RWPE2 (cell line): ENCODE results near the gene FANK1.
"Not testable (repeated sequence)": the region's sequence is repeated elsewhere in the genome, so short reads cannot be mapped to it uniquely, and the experiment has no call there.

Source experiments
- ATAC-seq: fragments of 200-7000 bp; cut with Tn5 transposase; 3 replicates; pipeline ENCODE4 v1.9.1; 2021; ENCODE audit warnings: low read depth
- DNase-seq: peaks from one replicate; pipeline ENCODE4 v3.0.0-alpha.2; 2020; ENCODE audit warnings: low spot score
- H3K27ac ChIP-seq: fragments of 450-650 bp; 2 replicates; pipeline ENCODE4 v1.5.1; 2017; ENCODE audit warnings: mild to moderate bottlenecking; ENCODE audit not compliant: poor library complexity, severe bottlenecking
- H3K27me3 ChIP-seq: fragments of 250-450 bp; sonication (Bioruptor Pico); 2 replicates; pipeline ENCODE4 v1.5.1; 2021; ENCODE audit warnings: mild to moderate bottlenecking, moderate library complexity; ENCODE audit not compliant: insufficient read depth, poor library complexity, severe bottlenecking
- H3K36me3 ChIP-seq: fragments of 250-450 bp; sonication (Bioruptor Pico); 2 replicates; pipeline ENCODE4 v1.5.1; 2020; ENCODE audit warnings: low read depth, mild to moderate bottlenecking, moderate library complexity
- H3K4me1 ChIP-seq: fragments of 250-450 bp; sonication (Bioruptor Pico); 2 replicates; pipeline ENCODE4 v1.5.1; 2021; ENCODE audit warnings: mild to moderate bottlenecking, moderate library complexity; ENCODE audit not compliant: insufficient read depth, poor library complexity, severe bottlenecking
- H3K4me3 ChIP-seq: fragments of 250-450 bp; sonication (Bioruptor Pico); 2 replicates; pipeline ENCODE4 v1.5.1; 2021; ENCODE audit warnings: mild to moderate bottlenecking, moderate library complexity; ENCODE audit not compliant: severe bottlenecking
- H3K9me3 ChIP-seq: fragments of 250-450 bp; sonication (Bioruptor Pico); 2 replicates; pipeline ENCODE4 v1.5.1; 2021; ENCODE audit warnings: mild to moderate bottlenecking, moderate library complexity; ENCODE audit not compliant: severe bottlenecking
- TF ChIP-seq, protein P1 (sequence below): fragments of 450-650 bp; IDR thresholded peaks from one replicate; pipeline ENCODE4 v1.5.1; 2017; ENCODE audit warnings: mild to moderate bottlenecking, moderate library complexity; ENCODE audit not compliant: poor library complexity, severe bottlenecking

FANK1 gene

DNA sequence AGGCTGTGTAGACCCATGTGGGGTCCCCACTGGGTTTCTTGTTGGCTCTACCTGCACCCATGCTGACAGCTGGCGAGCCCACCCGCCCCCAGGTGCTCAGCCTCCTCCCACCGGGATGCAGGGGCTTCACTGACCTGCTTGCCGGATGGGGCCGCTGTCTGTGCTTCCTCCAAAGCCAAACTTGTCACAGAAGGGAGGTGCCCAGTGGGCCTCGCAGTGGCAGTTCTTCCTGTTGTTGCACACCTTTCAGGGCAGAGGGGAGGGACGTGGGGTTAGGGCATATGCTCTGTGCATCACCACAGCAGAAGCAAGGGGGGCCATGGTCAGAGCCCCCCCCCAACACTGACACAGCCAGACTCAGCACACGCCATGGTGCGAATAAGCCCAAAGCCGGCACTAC, 146.5 kb downstream of the FANK1 start:
- no peak for ATAC-seq
- DNase-seq = no peak
- no peaks in the 10 kb centered on the region for H3K36me3 ChIP-seq
- H3K4me3 ChIP-seq = no peak overlapping the region
- H3K27me3 ChIP-seq = no peaks in the 10 kb centered on the region
- H3K4me1 ChIP-seq = no peaks in the 10 kb centered on the region
- H3K9me3 ChIP-seq = no peaks in the 10 kb centered on the region
- TF ChIP-seq, protein P1, sequence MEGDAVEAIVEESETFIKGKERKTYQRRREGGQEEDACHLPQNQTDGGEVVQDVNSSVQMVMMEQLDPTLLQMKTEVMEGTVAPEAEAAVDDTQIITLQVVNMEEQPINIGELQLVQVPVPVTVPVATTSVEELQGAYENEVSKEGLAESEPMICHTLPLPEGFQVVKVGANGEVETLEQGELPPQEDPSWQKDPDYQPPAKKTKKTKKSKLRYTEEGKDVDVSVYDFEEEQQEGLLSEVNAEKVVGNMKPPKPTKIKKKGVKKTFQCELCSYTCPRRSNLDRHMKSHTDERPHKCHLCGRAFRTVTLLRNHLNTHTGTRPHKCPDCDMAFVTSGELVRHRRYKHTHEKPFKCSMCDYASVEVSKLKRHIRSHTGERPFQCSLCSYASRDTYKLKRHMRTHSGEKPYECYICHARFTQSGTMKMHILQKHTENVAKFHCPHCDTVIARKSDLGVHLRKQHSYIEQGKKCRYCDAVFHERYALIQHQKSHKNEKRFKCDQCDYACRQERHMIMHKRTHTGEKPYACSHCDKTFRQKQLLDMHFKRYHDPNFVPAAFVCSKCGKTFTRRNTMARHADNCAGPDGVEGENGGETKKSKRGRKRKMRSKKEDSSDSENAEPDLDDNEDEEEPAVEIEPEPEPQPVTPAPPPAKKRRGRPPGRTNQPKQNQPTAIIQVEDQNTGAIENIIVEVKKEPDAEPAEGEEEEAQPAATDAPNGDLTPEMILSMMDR = no peak
- H3K27ac ChIP-seq = no peak overlapping the region

GRCh38 chr10:126043389-126043788, 147.0 kb downstream of the FANK1 start:
- no peak for ATAC-seq
- TF ChIP-seq, protein P1 = no peak
- no peaks in the 10 kb centered on the region for H3K36me3 ChIP-seq
- H3K27ac ChIP-seq = no peak overlapping the region
- H3K4me3 ChIP-seq = no peak overlapping the region
- DNase-seq = no peak
- H3K9me3 ChIP-seq = no peaks in the 10 kb centered on the region
- no peaks in the 10 kb centered on the region for H3K27me3 ChIP-seq
- no peaks in the 10 kb centered on the region for H3K4me1 ChIP-seq

GRCh38 chr10:126045861-126046260, 149.5 kb downstream of the FANK1 start:
- DNase-seq (no peak), ATAC-seq (no peak)
- TF ChIP-seq, protein P1 = no peak
- no peaks in the 10 kb centered on the region for H3K9me3 ChIP-seq
- no peak overlapping the region for H3K27ac ChIP-seq
- peaks cover 5% of the 10 kb centered on the region for H3K4me1 ChIP-seq
- no peak overlapping the region for H3K4me3 ChIP-seq
- H3K27me3 ChIP-seq = no peaks in the 10 kb centered on the region
- no peaks in the 10 kb centered on the region for H3K36me3 ChIP-seq

GRCh38 chr10:126046831-126047230, 150.5 kb downstream of the FANK1 start:
- Histone ChIP-seq H3K4me1 (peaks cover 5% of the 10 kb centered on the region), H3K27me3 (no peaks in the 10 kb centered on the region), H3K36me3 (no peaks in the 10 kb centered on the region), H3K4me3 (no peak overlapping the region), H3K27ac (no peak overlapping the region), H3K9me3 (no peaks in the 10 kb centered on the region)
- no peak for DNase-seq
- no peak for ATAC-seq
- TF ChIP-seq, protein P1 = no peak

DNA sequence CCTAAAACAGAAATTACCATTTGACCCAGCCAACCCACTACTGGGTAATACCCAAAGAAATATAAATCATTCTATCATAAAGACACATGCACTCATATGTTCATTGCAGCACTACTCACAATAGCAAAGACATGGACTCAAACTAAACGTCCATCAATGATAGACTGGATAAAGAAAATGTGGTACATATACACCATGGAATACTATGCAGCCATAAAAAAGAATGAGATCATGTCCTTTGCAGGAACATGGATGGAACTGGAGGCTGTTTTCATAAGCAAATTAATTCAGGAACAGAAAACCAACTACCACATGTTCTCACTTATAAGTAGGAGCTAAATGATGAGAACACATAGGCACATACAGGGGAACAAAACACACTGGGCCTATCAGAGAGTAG, 151.4 kb downstream of the FANK1 start:
- not testable (repeated sequence) for H3K36me3 ChIP-seq, H3K4me1 ChIP-seq, H3K9me3 ChIP-seq, ATAC-seq, DNase-seq, H3K27me3 ChIP-seq, H3K27ac ChIP-seq, H3K4me3 ChIP-seq
